Measurements from ENCODE around the gene F5.

The F5 gene

DNA sequence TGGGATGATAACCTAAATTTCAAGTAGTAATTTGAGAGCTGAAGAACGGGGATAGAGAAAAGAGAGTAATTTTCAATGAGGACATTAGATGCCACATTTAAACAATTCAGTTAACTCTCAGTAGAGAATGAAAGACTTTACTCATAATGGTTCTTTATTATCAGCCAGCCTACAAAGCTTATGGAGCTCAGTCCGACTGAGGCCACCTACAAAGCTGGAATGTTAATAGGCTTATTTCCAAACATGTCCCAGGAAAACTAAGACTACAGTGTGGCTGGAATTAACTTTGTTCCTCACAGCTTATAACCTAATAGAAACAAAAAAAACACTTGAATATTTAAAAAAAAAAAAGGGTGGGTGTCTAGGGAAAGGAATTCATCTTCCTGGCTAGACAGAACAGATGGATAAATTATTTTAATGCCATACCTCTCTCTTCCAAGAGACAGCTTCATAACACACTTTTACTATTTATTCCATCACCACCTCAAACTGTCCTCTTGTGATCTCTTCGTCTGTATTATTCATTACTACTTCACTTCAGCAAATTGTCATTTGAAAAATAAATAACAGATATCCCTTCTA lies 110.4 kb downstream of the F5 start:
- no peak overlapping the region for H3K4me3 ChIP-seq (ENCODE audit: low read length)
- TF ChIP-seq ZNF274 (IDR thresholded peaks at IDR 0.05; ENCODE audit: low read depth, low read length), result no peak

DNA sequence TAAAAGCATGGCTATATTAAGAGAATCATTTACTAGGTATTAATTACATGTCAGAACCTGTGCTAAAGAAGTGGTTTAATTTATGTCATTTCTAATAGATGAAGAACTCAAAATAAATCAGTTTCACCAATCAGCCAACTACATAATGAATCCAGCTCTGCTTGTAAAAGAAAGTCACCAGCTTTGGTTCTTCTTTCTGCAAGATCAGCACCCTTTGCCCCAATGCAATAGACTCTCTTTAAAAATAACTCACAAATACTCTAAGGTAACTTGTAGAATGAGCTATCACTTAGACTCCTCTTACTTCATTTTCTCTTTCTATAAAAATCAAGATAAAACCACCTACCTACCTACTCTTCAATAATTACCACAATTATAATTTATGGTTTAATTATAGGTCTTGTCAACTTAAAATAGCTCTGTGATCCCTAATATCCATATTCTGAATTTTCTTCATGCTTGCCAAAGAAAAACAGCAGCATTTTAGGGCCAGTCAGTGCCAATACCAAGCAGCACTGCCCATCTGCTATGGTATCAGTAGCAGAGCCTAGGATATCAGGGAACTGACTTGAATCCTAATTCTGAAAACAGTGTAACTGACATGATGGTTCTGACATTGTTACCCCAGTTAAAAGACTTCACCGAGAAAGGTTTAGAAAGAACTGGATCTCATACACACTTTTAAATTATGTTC lies 111.8 kb downstream of the F5 start:
- H3K4me3 ChIP-seq (ENCODE audit: low read length), result no peak overlapping the region
- TF ChIP-seq ZNF274 (IDR thresholded peaks at IDR 0.05; ENCODE audit: low read depth, low read length), result no peak

DNA sequence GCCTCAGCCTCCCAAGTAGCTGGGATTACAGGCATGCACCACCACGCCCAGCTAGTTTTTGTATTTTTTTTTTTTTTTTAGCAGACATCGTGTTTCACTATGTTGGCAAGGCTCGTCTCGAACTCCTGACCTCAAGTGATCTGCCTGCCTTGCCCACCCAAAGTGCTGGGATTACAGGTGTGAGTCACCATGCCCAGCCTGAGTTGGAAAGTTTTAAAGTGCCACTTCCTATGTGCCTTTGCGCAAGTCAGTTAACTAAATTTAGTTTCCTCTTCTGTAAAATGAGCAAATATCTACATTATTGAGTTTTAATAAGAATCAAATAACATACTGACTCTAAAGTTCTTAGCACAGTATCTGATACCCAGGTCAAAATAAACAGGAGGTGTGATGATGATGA lies 112.9 kb downstream of the F5 start:
- no peak overlapping the region for H3K4me3 ChIP-seq (ENCODE audit: low read length)
- TF ChIP-seq ZNF274 (IDR thresholded peaks at IDR 0.05; ENCODE audit: low read depth, low read length), result no peak

DNA sequence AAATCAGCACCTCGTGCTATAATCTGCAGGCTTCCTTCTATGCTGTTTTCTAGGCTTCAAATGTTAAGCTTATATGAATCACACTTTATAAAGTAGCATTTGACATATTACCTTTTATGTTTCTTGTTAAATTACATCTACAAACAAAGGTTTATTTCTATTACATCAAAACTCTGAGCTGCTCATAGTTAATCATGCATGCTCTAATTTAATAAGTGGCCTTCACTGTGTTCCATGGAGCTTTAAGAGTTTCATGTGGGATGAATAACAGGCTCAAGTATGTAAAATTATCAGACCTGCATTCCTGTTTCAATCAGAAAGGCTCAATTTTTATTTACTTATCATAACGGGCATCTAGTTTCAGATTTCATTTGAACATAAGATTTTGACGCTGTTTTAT lies 113.5 kb downstream of the F5 start:
- H3K4me3 ChIP-seq (ENCODE audit: low read length), result no peak overlapping the region
- no peak for TF ChIP-seq ZNF274 (IDR thresholded peaks at IDR 0.05; ENCODE audit: low read depth, low read length)

DNA sequence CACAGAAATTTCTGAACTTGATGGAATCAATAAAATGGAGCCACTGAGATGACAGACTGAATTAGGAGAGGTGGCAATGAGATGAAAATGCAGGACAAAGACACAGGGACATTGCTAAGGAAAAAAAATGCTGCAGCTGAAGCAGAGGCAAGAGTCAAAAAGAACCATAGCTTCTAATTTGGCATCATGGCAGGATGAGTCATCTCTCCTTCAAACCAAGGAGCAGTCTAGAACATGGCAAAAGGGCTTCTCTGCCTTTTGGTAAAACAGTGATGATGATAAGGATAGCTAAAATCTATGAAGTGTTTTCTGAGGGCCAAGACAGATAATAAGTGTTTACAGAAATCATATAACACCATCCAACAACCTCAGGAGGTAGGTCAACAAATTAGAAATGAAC lies 117.3 kb downstream of the F5 start:
- TF ChIP-seq ZNF274 (IDR thresholded peaks at IDR 0.05; ENCODE audit: low read depth, low read length), result no peak
- H3K4me3 ChIP-seq (ENCODE audit: low read length), result no peak overlapping the region

DNA sequence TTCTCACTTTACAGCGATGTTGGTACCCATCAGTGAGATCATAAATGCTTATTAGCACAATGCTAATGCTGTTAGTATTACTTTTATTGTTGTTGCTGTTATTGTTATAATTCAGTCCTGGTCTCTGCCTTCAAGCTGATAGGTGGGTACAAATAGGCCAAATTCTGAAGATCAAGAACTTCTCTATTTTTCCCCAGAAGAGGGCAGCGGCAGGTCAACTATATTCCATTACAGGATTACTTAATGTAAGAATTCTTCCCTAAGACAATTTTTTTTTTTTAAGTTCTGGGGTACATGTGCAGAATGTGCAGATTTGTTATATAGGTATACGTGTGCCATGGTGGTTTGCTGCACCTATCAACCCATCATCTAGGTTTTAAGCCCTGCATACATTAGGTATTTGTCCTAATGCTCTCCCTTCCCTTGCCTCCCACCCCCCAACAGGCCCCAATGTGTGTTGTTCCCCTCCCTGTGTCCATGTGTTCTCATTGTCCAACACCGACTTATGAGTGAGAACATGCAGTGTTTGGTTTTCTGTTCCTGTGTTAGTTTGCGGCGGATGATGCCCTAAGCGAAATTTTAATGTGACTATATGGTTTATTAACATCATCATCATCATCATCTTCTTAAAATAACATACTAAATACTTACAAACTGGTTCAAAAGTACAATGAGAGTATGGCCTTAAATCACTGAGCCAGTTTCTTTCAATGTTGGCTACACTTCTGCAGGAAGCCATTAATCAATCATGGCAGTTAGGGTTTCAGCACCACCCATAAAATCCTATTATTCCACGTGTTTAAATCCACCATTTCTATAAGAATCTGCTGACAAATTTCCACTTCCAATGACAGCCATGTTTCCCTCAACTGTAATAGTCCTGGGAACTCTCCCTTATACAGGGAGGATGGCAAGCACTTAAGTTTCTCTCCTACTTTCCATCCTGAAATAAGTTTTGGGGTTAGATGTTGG lies 119.7 kb downstream of the F5 start:
- H3K4me3 ChIP-seq (ENCODE audit: low read length), result no peak overlapping the region
- TF ChIP-seq ZNF274 (IDR thresholded peaks at IDR 0.05; ENCODE audit: low read depth, low read length), result no peak

DNA sequence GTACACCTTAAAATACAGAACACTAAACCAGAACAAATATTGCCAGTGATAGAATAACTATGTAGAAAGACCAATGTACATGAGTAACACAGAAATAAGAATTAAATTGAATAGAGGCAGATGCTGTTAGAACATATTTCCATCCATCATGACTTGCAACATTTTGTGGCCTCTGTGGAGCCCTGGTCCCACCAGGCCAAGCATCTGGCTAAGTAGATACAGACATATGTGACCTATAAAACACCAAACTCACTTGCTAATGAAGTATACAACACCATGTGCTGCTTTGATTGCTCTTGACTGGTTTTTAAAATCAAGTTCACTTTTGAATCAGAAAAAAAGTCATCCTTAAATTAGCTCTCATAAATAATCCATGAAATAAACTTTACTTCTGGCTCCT lies 121.0 kb downstream of the F5 start:
- no peak for TF ChIP-seq ZNF274 (IDR thresholded peaks at IDR 0.05; ENCODE audit: low read depth, low read length)
- no peak overlapping the region for H3K4me3 ChIP-seq (ENCODE audit: low read length)

Measured in GM08714 (cell line).